Activated CD4-positive, alpha-beta memory T cell treated with anti-CD3 and anti-CD28 coated beads for 36 hours (primary cell): ENCODE data around the gene RANBP3. TPM values are rescaled to one million over a fixed set of nuclear protein-coding genes. Genes with fewer than 3 reads are reported as not detected.
A peak's percentile ranks its signal among the peaks of the same experiment; 100 is the strongest.
"Not testable (repeated sequence)": the region's sequence is repeated elsewhere in the genome, so short reads cannot be mapped to it uniquely, and the experiment has no call there.

Experiments used
- CTCF ChIA-PET: fragments of 350-600 bp; sonication (Branson Sonifier 250); formaldehyde crosslinking; loops from one replicate; lab custom pipeline; 2021; ENCODE audit warnings: antibody characterized with exemption, inconsistent platforms; lab: Charles Lee
- POLR2A ChIA-PET: fragments of 350-600 bp; sonication (Branson Sonifier 250); formaldehyde crosslinking; loops from one replicate; lab custom pipeline; 2021; ENCODE audit warnings: antibody characterized with exemption; lab: Charles Lee
- DNase-seq: peaks from one replicate; pipeline ENCODE4 v3.0.0-alpha.2; 2020
- H3K27ac Mint-ChIP-seq: one replicate; pipeline ENCODE4 v1.8.0; 2021; ENCODE audit warnings: mixed read lengths
- H3K27me3 Mint-ChIP-seq: one replicate; pipeline ENCODE4 v1.8.0; 2021; ENCODE audit warnings: mixed read lengths
- H3K36me3 Mint-ChIP-seq: one replicate; pipeline ENCODE4 v1.8.0; 2021; ENCODE audit warnings: mixed read lengths
- H3K4me1 Mint-ChIP-seq: one replicate; pipeline ENCODE4 v1.8.0; 2021; ENCODE audit warnings: low read depth, mixed read lengths
- H3K4me3 Mint-ChIP-seq: one replicate; pipeline ENCODE4 v1.8.0; 2021; ENCODE audit warnings: mild to moderate bottlenecking, mixed read lengths
- H3K9me3 Mint-ChIP-seq: one replicate; pipeline ENCODE4 v1.8.0; 2021; ENCODE audit warnings: mixed read lengths
- intact Hi-C: fragments of 100-400 bp; cut with micrococcal nuclease; formaldehyde crosslinking; loops from one replicate; pipeline ENCODE4 v1.15.1; 2023
- total RNA-seq, 2 experiments: library from RNA; stranded (reverse); gene quantifications; one replicate each; pipeline ENCODE4 v1.2.3, GENCODE V29; 2021

RANBP3 gene
- total RNA-seq, 2 experiments from 2014 or later = 78.1 to 81.3 TPM

GRCh38 chr19:5969476-5969875 lies 8.5 kb downstream of the RANBP3 start:
- Mint-ChIP-seq H3K27ac (peak overlapping the region; percentile 34), H3K27me3 (no peaks in the 10 kb centered on the region), H3K4me1 (peaks cover 71% of the 10 kb centered on the region), H3K36me3 (peaks cover 5% of the 10 kb centered on the region), H3K4me3 (no peak overlapping the region), H3K9me3 (no peaks in the 10 kb centered on the region)
- no peak for DNase-seq
- POLR2A ChIA-PET = no interaction called here
- intact Hi-C loops = no loop called here
- CTCF ChIA-PET = interaction anchor here (1.2 to 1.9 kb wide), 3 partner anchors 13 to 156 kb away, joined by 3 to 7 read pairs (median 6); no protein-coding TSS in a partner anchor

GRCh38 chr19:5968431-5969373 lies 9.2 kb downstream of the RANBP3 start:
- intact Hi-C loops = no loop called here
- peaks cover 5% of the 10 kb centered on the region for H3K36me3 Mint-ChIP-seq

GRCh38 chr19:5967994-5968430 lies 9.9 kb downstream of the RANBP3 start:
- intact Hi-C loops = no loop called here
- no peaks in the 10 kb centered on the region for H3K9me3 Mint-ChIP-seq
- peak overlapping the region; percentile 51 for H3K4me3 Mint-ChIP-seq
- H3K27me3 Mint-ChIP-seq = no peaks in the 10 kb centered on the region
- H3K4me1 Mint-ChIP-seq = peaks cover 75% of the 10 kb centered on the region
- peak; percentile 76 for DNase-seq
- H3K27ac Mint-ChIP-seq = peak overlapping the region; percentile 82
- POLR2A ChIA-PET = interaction anchor here (0.8 to 1.1 kb wide), 2 partner anchors 16 to 21 kb away, joined by 3 read pairs; no protein-coding TSS in a partner anchor
- peaks cover 5% of the 10 kb centered on the region for H3K36me3 Mint-ChIP-seq
- CTCF ChIA-PET = interaction anchor here (0.6 to 3.5 kb wide), 37 partner anchors 8 to 458 kb away, joined by 3 to 47 read pairs (median 4); partner anchors contain the start of genes RANBP3 and VMAC

More at GRCh38 chr19:5968431-5969373, 9.2 kb downstream of the RANBP3 start:
- peaks cover 73% of the 10 kb centered on the region for H3K4me1 Mint-ChIP-seq
- DNase-seq = no peak
- no peak overlapping the region for H3K4me3 Mint-ChIP-seq
- no peaks in the 10 kb centered on the region for H3K27me3 Mint-ChIP-seq
- H3K9me3 Mint-ChIP-seq = no peaks in the 10 kb centered on the region
- ChIA-PET CTCF (interaction anchor here (0.6 to 3.5 kb wide), 31 partner anchors 9 to 458 kb away, joined by 3 to 47 read pairs (median 4); partner anchors contain the start of genes RANBP3 and VMAC), POLR2A (interaction anchor here (1.1 kb wide), 1 partner anchor 22 kb away, joined by 3 read pairs; no protein-coding TSS in a partner anchor)
- H3K27ac Mint-ChIP-seq = peak overlapping the region; percentile 82

- no peaks in the 10 kb centered on the region for H3K27me3 Mint-ChIP-seq
- peak overlapping the region; percentile 82 for H3K27ac Mint-ChIP-seq
- H3K9me3 Mint-ChIP-seq = no peaks in the 10 kb centered on the region
- ChIA-PET CTCF (interaction anchor here (0.6 to 3.5 kb wide), 31 partner anchors 8 to 459 kb away, joined by 3 to 47 read pairs (median 4); partner anchors contain the start of gene RANBP3), POLR2A (interaction anchor here (0.8 to 1.1 kb wide), 2 partner anchors 16 to 20 kb away, joined by 3 read pairs; no protein-coding TSS in a partner anchor)
- peaks cover 78% of the 10 kb centered on the region for H3K4me1 Mint-ChIP-seq
- H3K4me3 Mint-ChIP-seq = no peak overlapping the region
- peaks cover 5% of the 10 kb centered on the region for H3K36me3 Mint-ChIP-seq
- no peak for DNase-seq
- intact Hi-C loops = no loop called here
These were observed 10.4 kb downstream of the RANBP3 start for GRCh38 chr19:5967571-5967970.

- Mint-ChIP-seq H3K27me3 (no peaks in the 10 kb centered on the region), H3K27ac (peak overlapping the region; percentile 82), H3K36me3 (peaks cover 5% of the 10 kb centered on the region), H3K4me1 (peaks cover 78% of the 10 kb centered on the region), H3K9me3 (no peaks in the 10 kb centered on the region), H3K4me3 (no peak overlapping the region)
- ChIA-PET POLR2A (no interaction called here), CTCF (interaction anchor here (0.6 to 3.5 kb wide), 12 partner anchors 10 to 163 kb away, joined by 3 to 44 read pairs (median 8); partner anchors contain the start of gene NDUFA11)
- no peak for DNase-seq
- intact Hi-C loops = no loop called here
These were observed 11.0 kb downstream of the RANBP3 start for GRCh38 chr19:5966941-5967340.

GRCh38 chr19:5966215-5966614 lies 11.7 kb downstream of the RANBP3 start:
- H3K4me3 Mint-ChIP-seq = no peak overlapping the region
- H3K4me1 Mint-ChIP-seq = peaks cover 80% of the 10 kb centered on the region
- no peaks in the 10 kb centered on the region for H3K9me3 Mint-ChIP-seq
- ChIA-PET POLR2A (no interaction called here), CTCF (interaction anchor here (1.0 to 3.5 kb wide), 7 partner anchors 10 to 62 kb away, joined by 3 to 44 read pairs (median 9); partner anchors contain the start of gene NDUFA11)
- H3K27ac Mint-ChIP-seq = peak overlapping the region; percentile 34
- H3K27me3 Mint-ChIP-seq = no peaks in the 10 kb centered on the region
- intact Hi-C loops = no loop called here
- DNase-seq = no peak
- peaks cover 5% of the 10 kb centered on the region for H3K36me3 Mint-ChIP-seq

- peaks cover 86% of the 10 kb centered on the region for H3K4me1 Mint-ChIP-seq
- POLR2A ChIA-PET = no interaction called here
- peaks cover 5% of the 10 kb centered on the region for H3K36me3 Mint-ChIP-seq
- H3K9me3 Mint-ChIP-seq = no peaks in the 10 kb centered on the region
- H3K4me3 Mint-ChIP-seq = no peak overlapping the region
- CTCF ChIA-PET = no interaction called here
- intact Hi-C loops = no loop called here
- peak overlapping the region; percentile 56 for H3K27ac Mint-ChIP-seq
- DNase-seq = no peak
- H3K27me3 Mint-ChIP-seq = no peaks in the 10 kb centered on the region
These were observed 12.9 kb downstream of the RANBP3 start for GRCh38 chr19:5964816-5965565.

GRCh38 chr19:5963855-5964254 lies 14.1 kb downstream of the RANBP3 start:
- intact Hi-C loops = no loop called here
- ChIA-PET POLR2A (no interaction called here), CTCF (no interaction called here)
- no peak for DNase-seq
- H3K4me3 Mint-ChIP-seq = no peak overlapping the region
- H3K36me3 Mint-ChIP-seq = peaks cover 5% of the 10 kb centered on the region
- H3K27ac Mint-ChIP-seq = peak overlapping the region; percentile 98
- H3K4me1 Mint-ChIP-seq = peaks cover 96% of the 10 kb centered on the region
- H3K27me3 Mint-ChIP-seq = no peaks in the 10 kb centered on the region
- H3K9me3 Mint-ChIP-seq = no peaks in the 10 kb centered on the region

- POLR2A ChIA-PET, intact Hi-C loops, H3K9me3 Mint-ChIP-seq, H3K27me3 Mint-ChIP-seq, DNase-seq, H3K4me3 Mint-ChIP-seq, H3K36me3 Mint-ChIP-seq: not testable (repeated sequence)
- Mint-ChIP-seq H3K4me1 (peaks cover 93% of the 10 kb centered on the region), H3K27ac (peak overlapping the region; percentile 98)
- CTCF ChIA-PET = interaction anchor here (2.0 kb wide), 1 partner anchor 15 kb away, joined by 7 read pairs; no protein-coding TSS in a partner anchor
These were observed 14.7 kb downstream of the RANBP3 start for GRCh38 chr19:5963259-5963658.

- H3K36me3 Mint-ChIP-seq = peaks cover 4% of the 10 kb centered on the region
- no peaks in the 10 kb centered on the region for H3K27me3 Mint-ChIP-seq
- H3K27ac Mint-ChIP-seq = peak overlapping the region; percentile 98
- DNase-seq = peak; percentile 84
- peak overlapping the region; percentile 43 for H3K4me3 Mint-ChIP-seq
- ChIA-PET CTCF (interaction anchor here (1.0 to 2.0 kb wide), 6 partner anchors 9 to 256 kb away, joined by 3 to 8 read pairs (median 6); partner anchors contain the start of gene NRTN), POLR2A (interaction anchor here (1.0 to 1.6 kb wide), 5 partner anchors 10 to 58 kb away, joined by 3 to 6 read pairs (median 4); partner anchors contain the start of gene RANBP3)
- peaks cover 92% of the 10 kb centered on the region for H3K4me1 Mint-ChIP-seq
- intact Hi-C loops = loop anchor here (1.0 kb wide), 2 partner anchors 9 to 16 kb away; partner anchors contain the start of gene RANBP3
- no peaks in the 10 kb centered on the region for H3K9me3 Mint-ChIP-seq
These were observed 15.7 kb downstream of the RANBP3 start for GRCh38 chr19:5961969-5962945.
